Right ventricle myocardium superior (tissue), 1 donor: ENCODE measurements around the gene ZBTB42. TPM values are rescaled to one million over a fixed set of nuclear protein-coding genes. Genes with fewer than 3 reads are reported as not detected.

Source experiments
- ATAC-seq: fragments of 200-7000 bp; cut with Tn5 transposase; one replicate; pipeline ENCODE4 v1.9.1; 2020; ENCODE audit warnings: mild to moderate bottlenecking; ENCODE audit not compliant: poor library complexity
- DNase-seq: peaks from one replicate; pipeline ENCODE4 v3.0.0-alpha.2; 2020
- intact Hi-C: fragments of 100-400 bp; cut with DNase I; formaldehyde crosslinking; loops from one replicate; pipeline ENCODE4 v1.11.2; 2022
- long read RNA-seq: library from polyadenylated mRNA; unstranded; transcript quantifications from one replicate; pipeline ENCODE4 v2.0.0, GENCODE V29; 2021
- total RNA-seq: library from RNA; stranded (reverse); fragmentation: NEBNext Ultra II Directional; extraction: Animal tissue kit (Norgen Biotek cat#: 25700); gene quantifications from one replicate; pipeline ENCODE4 v1.2.1, GENCODE V29; 2021
- donor health status: DM: no; HTN: yes; CAD: no; lungs with severe emphysema.

Gene ZBTB42
- 5.0 TPM for total RNA-seq
- long read RNA-seq, transcript ZBTB42-201 (1 exons, 3,800 nt) = major isoform, 12 of 18 reads
- long read RNA-seq, partial matches to known transcripts = 0 of 18 reads
- long read RNA-seq, other reads (novel, unspliced or antisense) = 3 of 18 reads

DNA sequence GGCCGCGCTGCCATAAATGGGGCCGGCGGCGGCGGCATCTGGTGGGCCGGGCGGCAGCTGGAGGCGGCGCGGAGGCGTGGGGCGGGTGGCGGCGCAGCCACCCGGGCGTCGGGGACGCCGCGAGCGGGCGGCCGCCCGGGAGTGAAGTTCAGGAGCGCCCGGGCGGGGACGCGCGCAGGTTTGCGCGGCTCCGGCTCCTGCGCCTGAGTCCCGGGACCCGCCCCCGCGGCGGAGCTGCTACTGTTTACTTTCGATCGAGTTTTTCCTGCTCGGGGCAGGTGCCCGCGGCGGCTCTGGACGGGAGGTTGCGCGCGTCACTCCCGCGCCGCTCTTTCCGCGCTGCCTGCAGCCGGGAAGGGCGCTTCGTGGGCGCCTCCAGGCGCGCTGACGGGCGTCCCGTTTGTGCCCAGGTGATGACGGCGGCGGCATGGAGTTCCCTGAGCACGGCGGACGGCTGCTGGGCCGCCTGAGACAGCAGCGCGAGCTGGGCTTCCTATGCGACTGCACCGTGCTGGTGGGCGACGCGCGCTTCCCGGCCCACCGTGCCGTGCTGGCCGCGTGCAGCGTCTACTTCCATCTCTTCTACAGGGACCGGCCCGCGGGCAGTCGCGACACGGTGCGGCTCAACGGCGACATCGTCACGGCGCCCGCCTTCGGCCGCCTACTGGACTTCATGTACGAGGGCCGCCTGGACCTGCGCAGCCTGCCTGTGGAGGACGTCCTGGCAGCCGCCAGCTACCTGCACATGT lies at the start of gene ZBTB42:
Gene ZBTB42 (plus strand): TSS at position 331 of the 749 bp plus-strand sequence. CDS start 97 bp downstream, at position 428.
- DNase-seq (peak; percentile 80), ATAC-seq (peak; percentile 49)
- intact Hi-C loops = no loop called here

DNA sequence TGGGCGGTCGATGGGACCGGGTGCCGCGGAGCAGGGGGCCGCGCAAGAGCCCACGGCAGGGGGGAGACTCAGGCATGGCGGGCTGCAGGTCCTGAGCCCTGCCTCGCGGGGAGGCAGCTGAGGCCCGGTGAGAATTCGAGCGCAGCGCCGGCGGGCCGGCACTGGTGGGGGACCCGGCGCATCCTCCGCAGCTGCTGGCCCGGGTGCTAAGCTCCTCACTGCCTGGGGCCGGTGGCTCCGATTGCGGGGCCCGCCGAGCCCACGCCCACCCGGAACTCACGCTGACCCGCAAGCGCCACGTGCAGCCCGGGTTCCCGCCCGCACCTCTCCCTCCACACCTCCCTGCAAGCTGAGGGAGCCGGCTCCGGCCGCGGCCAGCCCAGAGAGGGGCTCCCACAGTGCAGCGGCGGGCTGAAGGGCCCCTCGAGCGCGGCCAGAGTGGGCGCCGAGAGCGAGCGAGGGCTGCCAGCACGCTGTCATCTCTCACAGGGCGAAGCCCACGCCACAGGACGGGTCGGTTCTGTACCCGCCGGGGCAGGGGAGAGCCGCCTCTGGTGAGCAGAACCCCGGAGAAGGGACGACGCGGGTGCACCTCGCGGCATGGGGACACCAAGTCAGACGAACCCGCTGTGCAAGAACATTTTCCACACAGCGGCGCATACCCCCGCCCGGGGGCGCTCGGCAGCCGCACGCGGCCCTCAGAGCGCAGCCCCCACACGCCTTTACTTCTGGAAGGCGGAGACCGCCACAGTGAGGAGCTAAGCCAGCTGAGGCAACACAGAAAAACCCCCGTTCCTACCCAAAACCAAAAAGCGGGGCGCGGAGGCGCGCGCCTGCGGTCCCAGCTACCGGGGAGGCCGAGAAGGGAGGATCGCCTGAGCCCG lies 49.1 kb upstream of the ZBTB42 start:
- intact Hi-C loops = no loop called here
- DNase-seq = peak; percentile 56
- ATAC-seq = no peak

DNA sequence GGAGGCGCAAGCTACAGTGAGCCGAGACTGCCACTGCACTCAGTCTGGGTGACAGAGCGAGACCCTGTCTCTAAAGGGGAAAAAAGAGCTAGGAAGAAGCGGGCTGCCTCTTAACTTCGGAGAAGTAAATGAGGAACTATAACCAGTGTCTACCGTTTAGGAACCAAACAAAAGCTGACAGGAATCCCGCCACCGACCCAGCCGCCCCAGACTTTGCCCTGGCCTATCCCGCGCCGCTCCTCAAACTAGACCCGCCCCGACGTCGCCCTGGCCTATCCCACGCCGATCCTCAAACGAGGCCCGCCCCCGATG lies 48.5 kb upstream of the ZBTB42 start:
- intact Hi-C loops = no loop called here
- DNase-seq (no peak), ATAC-seq (no peak)

DNA sequence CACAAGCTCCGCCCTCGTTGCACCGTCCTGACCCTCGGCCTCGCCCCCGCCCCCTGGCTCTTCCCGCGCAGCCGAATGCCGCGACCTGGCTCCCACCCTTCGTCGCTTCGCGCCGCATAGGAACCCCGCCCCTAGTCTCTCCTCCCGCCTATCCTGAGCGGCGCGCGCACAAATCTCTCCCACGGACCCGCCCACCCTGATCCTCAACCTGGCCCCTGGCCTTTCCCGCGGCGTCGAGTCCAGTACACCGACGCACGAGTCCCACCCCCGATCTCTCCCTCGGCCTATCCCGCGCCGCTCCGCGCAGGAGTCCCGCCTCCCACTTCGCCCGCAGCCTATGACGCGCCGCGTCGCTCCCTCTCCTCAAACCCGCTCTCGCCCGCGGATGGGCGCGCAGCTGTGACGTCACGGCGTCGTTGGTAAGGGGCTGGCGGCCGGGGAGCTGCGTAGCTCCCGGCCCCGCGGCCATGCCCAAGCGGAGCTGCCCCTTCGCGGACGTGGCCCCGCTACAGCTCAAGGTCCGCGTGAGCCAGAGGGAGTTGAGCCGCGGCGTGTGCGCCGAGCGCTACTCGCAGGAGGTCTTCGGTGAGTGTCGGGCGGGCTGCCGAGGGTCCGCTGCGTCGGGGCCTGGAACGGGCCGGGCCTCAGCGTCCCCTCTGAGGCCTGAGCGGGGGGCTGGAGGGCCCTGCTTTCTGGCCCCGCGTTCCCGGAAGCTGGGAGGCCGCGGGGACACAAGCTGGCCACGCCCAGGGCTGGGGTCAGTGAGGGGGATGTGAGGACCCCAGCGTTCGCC lies 48.0 kb upstream of the ZBTB42 start, which contains the start of gene SIVA1:
Gene SIVA1 (plus strand): TSS at position 413 of the 793 bp plus-strand sequence. CDS start 55 bp downstream, at position 468.
- ATAC-seq = peak; percentile 97
- intact Hi-C loops = no loop called here
- peak; percentile 100 for DNase-seq

DNA sequence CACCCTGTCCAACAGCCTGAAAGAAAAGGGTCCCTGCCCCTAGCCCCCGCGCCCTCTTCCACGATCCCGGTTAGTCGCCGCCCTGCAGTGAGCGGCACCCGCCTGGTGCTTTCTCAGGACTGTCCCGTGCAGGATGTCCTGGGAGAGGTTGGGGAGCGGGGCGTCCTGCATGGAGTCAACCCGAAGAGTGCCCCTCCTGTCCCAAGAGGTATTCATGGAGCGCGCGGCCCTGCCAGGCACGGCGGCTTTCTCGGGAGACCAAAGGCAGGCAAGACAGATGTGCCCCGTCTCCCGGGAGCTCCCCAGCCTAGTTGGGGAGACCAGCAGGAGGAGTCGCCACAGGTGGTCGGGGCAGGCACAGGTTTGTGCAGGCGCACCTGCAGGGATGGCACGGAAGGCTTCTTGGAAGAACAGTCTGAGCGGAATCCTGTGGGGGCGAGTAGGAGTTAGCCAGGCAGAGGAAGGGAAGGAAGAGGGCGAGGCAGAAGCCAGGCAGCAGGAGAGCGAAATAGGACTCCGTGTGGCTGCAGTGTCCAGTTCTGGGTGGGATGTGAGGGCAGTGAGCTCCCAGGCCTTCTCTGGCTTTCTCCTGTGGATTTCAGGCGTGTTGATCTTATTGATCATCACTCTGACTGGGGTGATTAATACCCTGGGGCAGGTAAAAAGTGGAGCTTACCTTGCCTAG lies 47.2 kb upstream of the ZBTB42 start:
- DNase-seq = peak; percentile 56
- no peak for ATAC-seq
- intact Hi-C loops = no loop called here

DNA sequence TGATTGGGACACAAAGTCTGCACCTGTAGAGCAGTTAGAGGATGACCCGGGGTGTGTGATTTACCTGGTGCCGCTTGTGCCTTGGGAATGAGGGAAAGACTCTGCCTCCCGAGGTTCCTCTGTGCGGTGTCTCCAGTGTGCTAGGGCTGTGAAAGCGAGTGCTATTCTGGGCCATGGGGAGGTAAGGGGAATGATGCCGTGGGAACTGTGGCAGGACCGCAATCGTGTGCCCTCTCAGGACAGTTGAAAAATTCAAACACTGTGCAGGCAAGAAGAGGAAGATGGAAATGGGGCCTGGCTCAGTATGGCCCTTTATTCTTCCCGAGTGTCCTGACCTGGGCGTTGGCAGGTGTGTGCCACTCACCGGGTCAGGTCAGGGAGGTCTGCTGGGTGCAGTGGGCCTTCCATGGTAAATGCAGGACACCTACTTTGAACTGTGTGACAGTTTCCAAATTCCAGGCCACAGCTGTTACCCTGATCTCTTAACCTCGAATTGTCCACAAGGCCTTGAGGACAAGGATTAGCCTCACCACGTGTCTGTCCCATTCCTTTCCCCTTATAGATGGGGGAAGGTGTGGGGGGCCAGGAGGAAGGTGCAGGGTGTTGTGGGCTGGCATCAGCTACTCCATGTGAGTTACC lies 46.6 kb upstream of the ZBTB42 start:
- intact Hi-C loops = no loop called here
- DNase-seq = no peak
- no peak for ATAC-seq

DNA sequence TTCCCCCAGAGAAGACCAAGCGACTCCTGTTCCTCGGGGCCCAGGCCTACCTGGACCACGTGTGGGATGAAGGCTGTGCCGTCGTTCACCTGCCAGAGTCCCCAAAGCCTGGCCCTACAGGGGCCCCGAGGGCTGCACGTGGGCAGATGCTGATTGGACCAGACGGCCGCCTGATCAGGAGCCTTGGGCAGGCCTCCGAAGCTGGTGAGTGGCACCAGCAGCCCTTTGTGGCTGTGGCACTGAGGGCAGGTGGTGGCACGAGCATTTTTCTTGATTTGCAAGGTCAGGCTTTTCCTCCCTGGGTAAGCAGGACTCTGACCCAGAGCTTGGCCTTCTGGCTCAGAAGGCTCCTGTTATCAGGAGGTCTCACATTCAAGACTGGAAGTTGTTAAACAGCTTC lies 45.3 kb upstream of the ZBTB42 start:
- intact Hi-C loops = no loop called here
- no peak for ATAC-seq
- DNase-seq = no peak

DNA sequence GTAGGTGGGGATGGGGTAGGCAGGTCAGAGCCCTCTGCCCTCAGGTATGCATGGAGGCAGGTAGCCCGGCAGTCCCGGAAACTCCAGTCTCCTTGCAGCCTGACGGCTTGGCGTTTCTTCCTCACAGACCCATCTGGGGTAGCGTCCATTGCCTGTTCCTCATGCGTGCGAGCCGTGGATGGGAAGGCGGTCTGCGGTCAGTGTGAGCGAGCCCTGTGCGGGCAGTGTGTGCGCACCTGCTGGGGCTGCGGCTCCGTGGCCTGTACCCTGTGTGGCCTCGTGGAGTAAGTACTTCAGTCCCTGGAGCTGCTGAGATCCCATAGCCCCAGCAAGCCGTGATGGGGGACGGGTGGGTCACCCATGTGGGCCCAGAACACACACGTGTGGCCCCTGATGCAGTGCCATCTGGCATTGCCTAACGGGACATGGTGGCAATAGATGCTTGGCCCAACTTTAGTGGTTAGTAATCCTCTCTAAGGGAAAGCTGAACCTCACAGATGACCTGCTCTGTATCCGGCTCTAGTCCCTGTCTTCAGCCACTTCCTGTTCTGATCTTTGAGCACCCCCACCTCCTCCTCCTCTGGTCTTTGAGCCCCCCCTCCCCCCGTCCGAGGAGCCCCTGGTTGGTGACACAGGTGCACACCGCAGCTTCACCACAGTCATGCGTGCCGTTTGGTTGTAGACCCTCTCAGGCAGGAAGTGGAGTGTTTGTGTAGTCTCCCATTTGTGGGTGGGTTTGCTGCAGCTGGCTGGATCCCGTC lies 44.2 kb upstream of the ZBTB42 start:
- ATAC-seq (no peak), DNase-seq (no peak)
- intact Hi-C loops = no loop called here

DNA sequence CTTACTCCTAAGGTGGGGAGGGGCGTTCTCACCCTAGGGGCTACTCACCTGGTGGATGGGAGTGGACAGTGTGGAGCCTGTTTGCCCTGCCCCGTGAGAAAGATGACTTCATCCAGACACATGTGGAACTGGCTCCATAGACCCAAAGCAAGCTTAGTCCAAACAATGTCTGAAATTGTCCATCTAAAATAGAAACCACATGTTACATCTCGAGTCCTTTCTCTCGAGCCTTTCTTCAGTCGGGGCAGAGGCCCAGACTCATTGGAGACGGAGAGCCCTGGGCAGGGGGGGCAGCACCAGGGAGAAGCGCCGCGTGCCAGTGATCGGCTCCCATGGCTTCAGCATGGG lies 43.7 kb upstream of the ZBTB42 start:
- intact Hi-C loops = no loop called here
- DNase-seq = no peak

DNA sequence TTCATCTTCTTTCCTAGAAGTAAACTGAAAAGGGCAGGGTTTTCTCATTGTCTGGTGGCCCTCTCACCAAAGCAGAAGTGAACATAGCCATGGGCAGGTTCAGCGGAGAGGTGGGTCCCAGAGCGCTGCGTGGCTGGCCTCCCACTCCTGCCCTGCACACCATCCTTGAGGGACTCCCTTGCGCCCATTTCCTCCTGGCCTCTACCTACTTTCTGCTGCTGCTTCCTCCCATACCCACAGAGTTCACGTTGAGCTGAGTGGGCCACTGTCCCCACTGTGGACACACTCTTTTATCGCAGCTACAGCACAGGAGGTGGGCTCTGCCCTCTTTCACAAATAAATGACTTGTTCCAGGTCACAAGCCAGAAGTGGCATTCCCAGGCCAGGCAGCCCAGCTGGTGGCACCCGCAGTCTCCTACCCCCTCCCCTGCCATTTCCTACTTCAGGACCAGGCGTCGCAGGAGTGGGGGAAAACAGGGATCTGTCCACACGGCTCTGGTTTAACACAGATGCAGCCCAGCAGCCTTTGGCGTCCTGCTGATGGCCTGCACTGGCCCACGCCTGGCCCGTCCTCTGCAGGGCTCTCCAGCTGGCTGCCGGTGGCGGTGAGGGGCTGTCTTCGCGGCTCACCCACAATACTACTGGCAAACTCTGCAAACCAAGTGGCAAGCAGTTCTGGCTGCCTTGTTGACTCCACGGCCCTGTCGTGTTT lies 43.1 kb upstream of the ZBTB42 start:
- intact Hi-C loops = no loop called here
- no peak for DNase-seq

More for the DNA sequence above, 43.7 kb upstream of the ZBTB42 start:
- no peak for ATAC-seq

DNA sequence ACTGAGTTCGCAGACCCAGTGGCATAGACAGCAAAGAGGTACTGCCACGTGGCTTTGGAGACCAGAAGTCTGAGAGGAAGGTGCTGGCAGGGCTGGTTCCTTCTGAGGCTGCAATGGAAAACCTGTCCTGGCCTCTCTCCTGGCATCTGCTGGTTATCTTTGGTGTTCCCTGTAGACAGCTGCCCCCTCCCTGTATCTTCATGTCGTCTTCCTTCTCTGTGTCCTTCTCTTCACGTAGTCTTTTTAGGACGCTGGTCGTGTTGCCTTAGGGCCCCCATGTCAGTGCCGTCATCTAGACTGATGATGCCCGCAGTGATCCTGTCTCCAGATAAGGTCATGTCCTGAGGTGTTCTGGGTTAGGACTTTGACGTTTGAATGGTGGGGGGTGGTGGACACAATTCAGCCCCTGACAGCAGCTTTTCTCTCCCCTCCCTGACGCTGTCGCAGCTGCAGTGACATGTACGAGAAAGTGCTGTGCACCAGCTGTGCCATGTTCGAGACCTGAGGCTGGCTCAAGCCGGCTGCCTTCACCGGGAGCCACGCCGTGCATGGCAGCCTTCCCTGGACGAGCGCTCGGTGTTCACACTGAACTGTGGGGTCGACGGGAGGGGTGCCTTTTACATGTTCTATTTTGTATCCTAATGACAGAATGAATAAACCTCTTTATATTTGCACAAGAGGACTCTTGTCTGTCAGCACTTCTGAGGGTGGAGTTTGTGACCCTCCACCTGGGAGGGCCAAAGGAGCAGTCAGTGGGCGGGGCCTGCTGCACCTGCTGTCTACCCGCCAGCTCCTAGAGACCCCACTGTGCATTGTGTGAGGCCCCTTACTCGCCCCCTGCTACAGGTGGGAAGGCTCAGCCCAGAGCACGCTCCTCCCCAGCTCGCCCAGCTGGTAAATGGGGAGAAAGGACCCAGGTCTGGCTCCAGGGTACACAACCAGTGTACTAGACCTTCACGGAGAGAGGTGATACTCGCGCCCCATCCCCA lies 41.6 kb upstream of the ZBTB42 start:
- ATAC-seq (no peak), DNase-seq (no peak)
- intact Hi-C loops = no loop called here

More for the DNA sequence above, 43.1 kb upstream of the ZBTB42 start:
- ATAC-seq = no peak

DNA sequence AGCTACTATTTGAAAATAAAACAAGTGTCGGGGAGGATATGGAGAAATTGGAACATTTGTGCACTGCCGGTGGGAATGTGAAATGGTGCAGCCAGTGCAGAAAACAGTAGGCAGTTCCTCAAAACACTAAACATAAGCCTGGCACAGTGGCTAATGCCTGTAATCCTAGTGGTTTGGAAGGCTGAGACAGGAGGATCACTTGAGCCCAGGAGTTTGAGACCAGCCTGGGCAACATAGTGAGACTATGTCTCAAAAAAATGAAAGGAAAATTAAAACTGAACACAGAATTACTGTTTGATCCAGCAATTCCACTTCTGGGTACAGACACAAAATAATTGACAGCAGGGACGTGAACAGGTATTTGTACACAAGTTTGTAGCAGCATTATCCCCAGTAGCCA lies 35.4 kb upstream of the ZBTB42 start:
- intact Hi-C loops = no loop called here
- ATAC-seq (no peak), DNase-seq (no peak)

DNA sequence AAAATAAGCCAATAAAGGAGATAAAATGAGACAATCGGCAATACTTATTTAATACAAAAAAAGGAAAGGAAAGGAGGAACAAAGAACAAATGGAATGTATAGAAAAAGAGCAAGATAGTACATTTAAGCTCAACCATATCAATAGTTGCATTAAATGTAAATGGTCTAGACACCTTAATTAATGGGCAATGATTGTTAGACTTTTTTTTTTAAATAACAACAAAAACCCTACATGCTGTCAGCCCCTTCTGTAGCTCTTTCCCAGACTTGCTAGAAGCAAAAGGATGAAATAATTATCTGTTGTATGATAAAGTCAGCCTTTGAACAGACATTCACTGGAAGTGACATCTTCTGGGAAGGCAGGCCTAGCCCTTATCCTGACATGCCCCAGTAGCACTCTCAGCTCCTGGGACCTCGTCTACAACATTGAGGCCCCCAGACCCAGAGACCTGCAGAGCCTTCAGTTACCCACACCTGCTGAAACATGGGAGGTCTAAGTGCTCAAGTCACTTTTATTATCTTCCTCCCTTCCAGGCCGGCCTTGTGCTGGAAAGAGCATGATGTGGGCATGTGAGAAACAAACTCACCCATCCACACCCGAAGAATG lies 34.5 kb upstream of the ZBTB42 start:
- intact Hi-C loops = no loop called here
- ATAC-seq = no peak
- no peak for DNase-seq

DNA sequence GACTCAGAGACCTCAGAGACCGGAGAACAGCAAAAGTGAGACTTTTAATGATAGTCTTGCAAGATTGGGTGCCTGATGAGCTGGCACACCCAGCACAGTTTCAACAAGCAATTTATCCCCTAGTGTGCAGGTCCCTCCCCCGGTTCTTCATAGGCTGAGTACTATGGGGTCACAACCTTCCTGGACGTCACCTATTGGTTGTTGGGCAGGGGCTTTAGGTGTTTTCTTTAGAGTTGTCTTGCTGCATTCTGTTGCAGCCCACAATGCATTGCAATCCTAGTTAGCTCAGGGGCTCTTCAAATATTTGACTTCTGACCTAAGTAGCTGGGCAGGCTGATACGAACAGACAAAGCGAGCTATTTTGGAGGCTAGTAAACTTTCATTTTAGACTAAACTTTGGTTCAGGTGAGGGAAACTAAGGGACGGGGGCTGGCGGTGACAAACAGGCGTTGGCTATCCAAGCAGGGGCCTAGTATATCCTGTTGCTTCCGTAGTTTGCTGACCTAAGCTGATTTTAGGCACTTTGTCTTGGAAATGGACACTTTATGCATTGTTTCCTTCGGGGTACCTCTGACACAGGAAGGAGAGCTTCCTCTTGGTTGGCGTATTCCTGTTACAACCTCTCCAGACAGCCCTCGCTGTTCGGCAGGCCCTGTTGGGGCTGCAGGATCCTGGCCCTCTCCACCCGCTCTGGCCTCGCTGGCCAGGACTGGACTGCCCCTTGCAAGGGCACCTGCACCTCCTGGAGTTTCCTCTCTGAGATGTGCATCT lies 33.9 kb upstream of the ZBTB42 start:
- no peak for ATAC-seq
- DNase-seq = no peak
- intact Hi-C loops = no loop called here

DNA sequence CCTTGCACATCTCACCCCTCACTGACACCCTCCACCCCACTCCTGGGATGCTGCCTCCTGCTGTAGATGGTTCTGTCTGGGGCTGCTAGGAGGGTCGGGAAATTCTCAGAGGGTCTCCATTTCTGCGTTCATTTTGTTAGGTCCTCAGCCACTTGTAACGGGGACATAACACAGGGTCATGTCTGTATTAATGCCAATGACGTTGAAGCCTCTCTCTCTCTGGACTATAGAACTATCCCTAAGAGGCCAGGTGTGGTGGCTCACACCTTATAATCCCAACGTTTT lies 33.3 kb upstream of the ZBTB42 start:
- no peak for ATAC-seq
- no peak for DNase-seq
- intact Hi-C loops = no loop called here
